Left ventricle myocardium inferior (tissue), 1 donor: ENCODE measurements around the gene PPP1R2C. TPM values are rescaled to one million over a fixed set of nuclear protein-coding genes. Genes with fewer than 3 reads are reported as not detected.

Experiments used
- DNase-seq: peaks from one replicate; pipeline ENCODE4 v3.0.0-alpha.2; 2020
- H3K27ac ChIP-seq: fragments of 200-600 bp; replicated peaks from 2 replicates; pipeline ENCODE4 v1.8.0; 2021
- H3K27me3 ChIP-seq: fragments of 200-600 bp; 2 replicates; pipeline ENCODE4 v1.8.0; 2021; ENCODE audit warnings: low read depth
- H3K36me3 ChIP-seq: fragments of 200-600 bp; 2 replicates; pipeline ENCODE4 v1.8.0; 2021
- H3K4me1 ChIP-seq: fragments of 200-600 bp; 2 replicates; pipeline ENCODE4 v1.8.0; 2021
- H3K4me3 ChIP-seq: fragments of 200-600 bp; 2 replicates; pipeline ENCODE4 v1.8.0; 2021; ENCODE audit warnings: mild to moderate bottlenecking, moderate library complexity
- H3K9me3 ChIP-seq: fragments of 200-600 bp; replicated peaks from 2 replicates; pipeline ENCODE4 v1.8.0; 2021
- intact Hi-C: fragments of 100-400 bp; cut with micrococcal nuclease; formaldehyde crosslinking; loops from one replicate; pipeline ENCODE4 v1.11.0; 2022
- total RNA-seq: library from RNA; stranded (reverse); fragmentation: NEBNext Ultra II Directional; extraction: Animal tissue kit (Norgen Biotek cat#: 25700); gene quantifications from one replicate; pipeline ENCODE4 v1.2.1, GENCODE V29; 2021
- TF ChIP-seq, protein P1 (sequence below): fragments of 200-600 bp; IDR thresholded peaks from 2 replicates; pipeline ENCODE4 v1.8.0; 2021; ENCODE audit warnings: antibody characterized with exemption, mild to moderate bottlenecking, borderline replicate concordance
- donor health status: DM: no; HTN: yes; CAD: no; lungs with severe emphysema.

The PPP1R2C gene
- total RNA-seq, 1 donor from 2014 or later = not detected

DNA sequence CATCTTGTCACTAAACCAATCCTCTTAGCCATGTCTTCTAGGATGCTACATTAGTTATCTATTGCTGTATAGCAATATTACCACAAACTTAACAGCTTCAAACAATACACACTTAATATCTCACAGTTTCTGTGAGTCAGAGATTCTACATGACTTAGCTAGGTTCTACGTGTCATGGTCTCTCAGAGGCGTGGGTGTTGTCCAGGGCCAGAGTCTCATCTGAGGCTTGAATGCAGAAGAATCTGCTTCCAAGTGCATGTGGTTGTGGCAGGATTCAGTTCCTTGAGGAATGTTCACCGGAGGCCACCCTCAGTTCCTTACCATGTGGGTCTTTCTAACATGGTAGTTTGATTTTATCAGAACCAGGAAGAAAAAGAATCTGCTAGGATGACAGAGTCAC, 26.4 kb downstream of the PPP1R2C start:
- no peaks in the 10 kb centered on the region for H3K9me3 ChIP-seq

DNA sequence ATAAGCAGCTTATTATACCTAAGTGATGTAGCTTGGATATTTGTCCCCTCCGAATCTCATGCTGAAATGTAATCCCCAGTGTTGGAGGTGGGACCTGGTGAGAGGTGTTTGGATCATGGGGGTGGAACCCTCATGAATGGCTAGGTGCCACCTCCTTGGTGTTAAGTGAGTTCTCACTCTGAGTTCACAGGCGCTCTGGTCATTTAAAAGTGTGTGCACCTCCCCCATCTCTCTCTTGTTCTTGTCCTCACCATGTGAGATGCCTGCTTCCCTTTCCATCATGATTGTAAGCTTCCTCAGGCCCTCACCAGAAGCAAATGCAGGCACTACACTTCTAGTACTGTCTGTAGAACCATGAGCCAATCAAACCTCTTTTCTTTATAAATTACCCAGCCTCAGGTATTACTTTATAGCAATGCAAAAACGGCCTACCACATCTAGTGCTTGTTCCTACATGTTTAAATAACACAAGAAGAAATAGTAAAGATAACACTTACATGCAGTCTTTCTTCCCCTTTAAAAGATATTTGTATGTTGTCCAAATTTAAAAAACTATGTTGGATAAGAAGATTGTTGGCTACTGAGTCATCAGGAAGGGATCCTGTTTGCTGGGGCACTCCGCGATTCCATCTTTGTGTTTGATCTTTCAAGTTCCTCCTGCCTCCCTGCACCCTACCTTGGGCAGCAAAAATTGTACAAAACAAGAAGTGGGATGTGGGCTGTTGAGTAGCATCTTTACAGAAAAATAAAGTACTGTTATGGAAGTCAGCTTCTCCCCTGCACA, 29.7 kb downstream of the PPP1R2C start:
- Histone ChIP-seq H3K36me3 (no peaks in the 10 kb centered on the region), H3K4me1 (no peaks in the 10 kb centered on the region), H3K9me3 (no peaks in the 10 kb centered on the region), H3K27ac (no peak overlapping the region), H3K27me3 (no peaks in the 10 kb centered on the region), H3K4me3 (no peak overlapping the region)
- intact Hi-C loops = no loop called here
- TF ChIP-seq, protein P1, sequence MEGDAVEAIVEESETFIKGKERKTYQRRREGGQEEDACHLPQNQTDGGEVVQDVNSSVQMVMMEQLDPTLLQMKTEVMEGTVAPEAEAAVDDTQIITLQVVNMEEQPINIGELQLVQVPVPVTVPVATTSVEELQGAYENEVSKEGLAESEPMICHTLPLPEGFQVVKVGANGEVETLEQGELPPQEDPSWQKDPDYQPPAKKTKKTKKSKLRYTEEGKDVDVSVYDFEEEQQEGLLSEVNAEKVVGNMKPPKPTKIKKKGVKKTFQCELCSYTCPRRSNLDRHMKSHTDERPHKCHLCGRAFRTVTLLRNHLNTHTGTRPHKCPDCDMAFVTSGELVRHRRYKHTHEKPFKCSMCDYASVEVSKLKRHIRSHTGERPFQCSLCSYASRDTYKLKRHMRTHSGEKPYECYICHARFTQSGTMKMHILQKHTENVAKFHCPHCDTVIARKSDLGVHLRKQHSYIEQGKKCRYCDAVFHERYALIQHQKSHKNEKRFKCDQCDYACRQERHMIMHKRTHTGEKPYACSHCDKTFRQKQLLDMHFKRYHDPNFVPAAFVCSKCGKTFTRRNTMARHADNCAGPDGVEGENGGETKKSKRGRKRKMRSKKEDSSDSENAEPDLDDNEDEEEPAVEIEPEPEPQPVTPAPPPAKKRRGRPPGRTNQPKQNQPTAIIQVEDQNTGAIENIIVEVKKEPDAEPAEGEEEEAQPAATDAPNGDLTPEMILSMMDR = no peak
- no peak for DNase-seq

More for the DNA sequence above, 26.4 kb downstream of the PPP1R2C start:
- intact Hi-C loops = no loop called here
- TF ChIP-seq, protein P1 = no peak
- no peak for DNase-seq
- no peaks in the 10 kb centered on the region for H3K27me3 ChIP-seq
- no peaks in the 10 kb centered on the region for H3K36me3 ChIP-seq
- no peaks in the 10 kb centered on the region for H3K4me1 ChIP-seq
- H3K4me3 ChIP-seq = no peak overlapping the region
- H3K27ac ChIP-seq = no peak overlapping the region

DNA sequence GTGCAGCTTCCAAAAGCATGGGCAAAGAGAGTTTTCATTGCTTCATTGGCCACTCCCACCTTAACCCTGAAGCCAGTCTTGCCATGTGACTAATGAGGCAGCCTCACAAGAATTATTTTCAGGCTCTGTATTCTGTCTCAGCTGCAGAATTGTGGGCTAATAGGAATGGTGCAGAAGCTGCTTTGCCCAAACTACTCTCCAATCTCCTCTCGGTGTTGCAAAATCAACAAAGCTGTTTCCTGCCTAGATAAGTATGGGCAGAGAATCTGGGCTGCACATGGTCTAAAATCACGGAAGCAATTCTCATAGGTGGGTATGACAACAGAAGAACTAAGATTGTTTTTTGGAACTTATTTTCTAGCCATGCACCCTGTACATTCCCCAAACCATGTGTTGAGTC, 31.4 kb downstream of the PPP1R2C start:
- TF ChIP-seq, protein P1 = no peak

DNA sequence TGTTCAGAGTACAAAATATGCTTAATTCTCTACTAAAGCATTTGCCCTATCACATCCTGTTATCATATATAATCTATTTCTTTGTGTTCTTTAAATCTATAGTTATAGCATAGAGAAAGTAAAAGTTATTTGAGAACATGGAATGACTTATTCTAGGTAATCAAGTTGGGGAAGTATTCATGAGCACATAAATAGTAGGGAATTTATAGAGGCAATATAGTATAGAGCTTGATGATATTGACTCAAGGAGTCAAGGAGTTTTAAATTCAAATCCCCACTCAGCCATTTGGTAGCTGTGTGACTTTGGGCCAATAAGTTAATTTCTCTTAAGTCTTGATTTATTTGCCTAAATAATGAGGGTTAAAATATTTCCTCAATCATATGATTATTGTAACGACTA, 37.5 kb downstream of the PPP1R2C start:
- intact Hi-C loops = no loop called here

More for the DNA sequence above, 31.4 kb downstream of the PPP1R2C start:
- H3K4me3 ChIP-seq = no peak overlapping the region
- no peaks in the 10 kb centered on the region for H3K4me1 ChIP-seq
- no peaks in the 10 kb centered on the region for H3K9me3 ChIP-seq
- H3K27me3 ChIP-seq = no peaks in the 10 kb centered on the region
- H3K36me3 ChIP-seq = no peaks in the 10 kb centered on the region
- intact Hi-C loops = no loop called here
- DNase-seq = no peak
- H3K27ac ChIP-seq = no peak overlapping the region

DNA sequence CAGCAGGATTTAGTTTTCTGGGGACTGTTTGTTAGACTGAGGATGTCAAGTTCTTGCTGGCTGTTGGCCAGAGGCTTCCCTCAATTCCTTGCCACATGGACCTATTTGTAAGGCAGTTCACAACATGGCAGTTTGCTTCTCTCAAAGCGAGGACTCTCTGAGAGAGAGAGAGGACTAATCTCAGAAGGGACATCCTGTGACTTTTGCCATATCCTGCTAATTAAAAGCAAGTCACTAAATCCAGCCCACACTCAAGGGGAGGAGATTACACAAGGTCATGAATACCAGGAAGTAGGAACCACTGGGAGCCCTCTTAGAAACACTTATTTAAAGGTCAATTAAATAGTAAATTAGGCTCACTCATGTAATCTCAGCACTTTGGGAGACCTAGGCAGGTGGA, 38.2 kb downstream of the PPP1R2C start:
- Histone ChIP-seq H3K4me1 (no peaks in the 10 kb centered on the region), H3K27ac (peak overlapping the region; percentile 19), H3K9me3 (no peaks in the 10 kb centered on the region), H3K36me3 (no peaks in the 10 kb centered on the region), H3K4me3 (no peak overlapping the region), H3K27me3 (no peaks in the 10 kb centered on the region)
- TF ChIP-seq, protein P1 = no peak
- intact Hi-C loops = no loop called here
- no peak for DNase-seq

More for the DNA sequence above, 37.5 kb downstream of the PPP1R2C start:
- no peak overlapping the region for H3K4me3 ChIP-seq
- TF ChIP-seq, protein P1 = no peak
- no peak overlapping the region for H3K27ac ChIP-seq
- no peaks in the 10 kb centered on the region for H3K9me3 ChIP-seq
- H3K27me3 ChIP-seq = no peaks in the 10 kb centered on the region
- DNase-seq = no peak
- H3K4me1 ChIP-seq = no peaks in the 10 kb centered on the region
- no peaks in the 10 kb centered on the region for H3K36me3 ChIP-seq
